Measurements from ENCODE around the gene IL20RB. TPM values are rescaled to one million over a fixed set of nuclear protein-coding genes. Genes with fewer than 3 reads are reported as not detected.

Gene IL20RB
- total and polyA plus RNA-seq, 2 of the 13 experiments (the other 11 are each of a cell fraction or from before 2014, with no cell fraction given) = 0.22 to 0.32 TPM

GRCh38 chr3:136955813-136956212 is 2.0 kb upstream of the IL20RB start (continued):
- no peak for TF ChIP-seq ATF4 (CRISPR knock-in tag; IDR thresholded peaks at IDR 0.05)
- no peak for TF ChIP-seq JUNB (CRISPR knock-in tag; IDR thresholded peaks at IDR 0.05; ENCODE audit: borderline replicate concordance)
- peak; percentile 74 for TF ChIP-seq HNF4G (IDR thresholded peaks at IDR 0.05; ENCODE audit: borderline replicate concordance, low read depth, low read length)
- peak; percentile 36; the same call in 1 of the 2 replicates for TF ChIP-seq HNF4G (CRISPR knock-in tag; IDR thresholded peaks at IDR 0.05; ENCODE audit: borderline replicate concordance, low read depth)
- TF ChIP-seq GATAD2A (CRISPR knock-in tag; IDR thresholded peaks at IDR 0.05) = peak; percentile 49; the same call in 1 of the 2 replicates
- TF ChIP-seq ZNF749 (CRISPR knock-in tag; IDR thresholded peaks at IDR 0.05; ENCODE audit: borderline replicate concordance) = no peak
- no peak for TF ChIP-seq HNRNPK (IDR thresholded peaks at IDR 0.05; ENCODE audit: low read depth, low read length, poor library complexity, severe bottlenecking)
- TF ChIP-seq CBX1 (IDR thresholded peaks at IDR 0.05; ENCODE audit: low read depth) = no peak
- TF ChIP-seq ZNF652 (CRISPR knock-in tag; IDR thresholded peaks at IDR 0.05; ENCODE audit: borderline replicate concordance, low read depth) = no peak
- no peak for TF ChIP-seq ZBTB14 (CRISPR knock-in tag; IDR thresholded peaks at IDR 0.05)
- TF ChIP-seq CBFB (CRISPR knock-in tag; IDR thresholded peaks at IDR 0.05) = no peak
- no peak for TF ChIP-seq ZNF597 (CRISPR knock-in tag; IDR thresholded peaks at IDR 0.05)
- no peak for TF ChIP-seq MXD1 (CRISPR knock-in tag; IDR thresholded peaks at IDR 0.05)
- TF ChIP-seq ZNF577 (CRISPR knock-in tag; IDR thresholded peaks at IDR 0.05; ENCODE audit: borderline replicate concordance, low read depth) = no peak
- TF ChIP-seq ZMAT5 (CRISPR knock-in tag; IDR thresholded peaks at IDR 0.05; ENCODE audit: borderline replicate concordance, low read depth) = no peak
- TF ChIP-seq CCAR2 (optimal IDR thresholded peaks at IDR 0.05; ENCODE audit: low read depth, low read length) = no peak
- no peak for TF ChIP-seq IKZF1 (IDR thresholded peaks at IDR 0.05)
- TF ChIP-seq FOXA1 (IDR thresholded peaks at IDR 0.05) = no peak
- no peak for TF ChIP-seq FOXA1 (CRISPR knock-in tag; IDR thresholded peaks at IDR 0.05)
- TF ChIP-seq SOX5 (CRISPR knock-in tag; IDR thresholded peaks at IDR 0.05; ENCODE audit: borderline replicate concordance) = no peak
- TF ChIP-seq FOXK2 (IDR thresholded peaks at IDR 0.05) = no peak
- 0 out of 2 replicates have a peak, but pooled peaks have one; percentile 23 for TF ChIP-seq ZNF280D (CRISPR knock-in tag; IDR thresholded peaks at IDR 0.05)

All from HepG2 (cell line).